ENCODE data around the gene LYPD6B. TPM values are rescaled to one million over a fixed set of nuclear protein-coding genes. Genes with fewer than 3 reads are reported as not detected.

The LYPD6B gene
- total and polyA plus RNA-seq, 2 donors (not counting 3 experiments of a cell fraction or from before 2014, with no cell fraction given) = not detected

- intact Hi-C loops (cut with micrococcal nuclease) (no loop called here), dilution Hi-C loops (cut with MboI; ENCODE audit: extremely low pct_ligation_motif_present, low sequenced_read_pairs) (no loop called here)
- Histone ChIP-seq H3K27ac (ENCODE audit: insufficient read depth, low read depth, low read length) (no peak overlapping the region), H2AFZ (ENCODE audit: low read depth, low read length) (no peak overlapping the region), H4K20me1 (replicated peaks; ENCODE audit: control insufficient read depth, extremely low read depth, insufficient read depth, low read length) (no peaks in the 10 kb centered on the region), H3K9me3 (replicated peaks; ENCODE audit: control insufficient read depth, insufficient read depth, low read length) (no peaks in the 10 kb centered on the region), H3K4me1 (ENCODE audit: control insufficient read depth, extremely low read depth, insufficient read depth, low read length) (no peaks in the 10 kb centered on the region), H3K79me2 (ENCODE audit: control insufficient read depth, insufficient read depth, low read length) (no peaks in the 10 kb centered on the region), H3K4me3 (replicated peaks in 1 of 3; ENCODE audit: insufficient read depth in 1 of 3, low read depth in 1 of 3, low read length in 3 of 3) (no peak overlapping the region), H3K9me1 (replicated peaks; ENCODE audit: control insufficient read depth, extremely low read depth, insufficient read depth, low read length) (no peaks in the 10 kb centered on the region), H3K36me3 (ENCODE audit: control insufficient read depth in 2 of 2, extremely low read depth in 1 of 2, insufficient read depth in 2 of 2, low read length in 2 of 2) (no peaks in the 10 kb centered on the region), H3K9ac (replicated peaks; ENCODE audit: extremely low read depth, insufficient read depth, low read length) (no peak overlapping the region), H3K4me2 (ENCODE audit: insufficient read depth, low read length) (no peak overlapping the region), H3K27me3 (ENCODE audit: control insufficient read depth in 2 of 2, insufficient read depth in 2 of 2, low read length in 2 of 2) (peaks cover 22% of the 10 kb centered on the region in 2 experiments)
- TF ChIP-seq EZH2 (IDR thresholded peaks at IDR 0.05; ENCODE audit: borderline replicate concordance, low read depth, low read length, severe bottlenecking) = peak; percentile 6
- TF ChIP-seq, protein P1, sequence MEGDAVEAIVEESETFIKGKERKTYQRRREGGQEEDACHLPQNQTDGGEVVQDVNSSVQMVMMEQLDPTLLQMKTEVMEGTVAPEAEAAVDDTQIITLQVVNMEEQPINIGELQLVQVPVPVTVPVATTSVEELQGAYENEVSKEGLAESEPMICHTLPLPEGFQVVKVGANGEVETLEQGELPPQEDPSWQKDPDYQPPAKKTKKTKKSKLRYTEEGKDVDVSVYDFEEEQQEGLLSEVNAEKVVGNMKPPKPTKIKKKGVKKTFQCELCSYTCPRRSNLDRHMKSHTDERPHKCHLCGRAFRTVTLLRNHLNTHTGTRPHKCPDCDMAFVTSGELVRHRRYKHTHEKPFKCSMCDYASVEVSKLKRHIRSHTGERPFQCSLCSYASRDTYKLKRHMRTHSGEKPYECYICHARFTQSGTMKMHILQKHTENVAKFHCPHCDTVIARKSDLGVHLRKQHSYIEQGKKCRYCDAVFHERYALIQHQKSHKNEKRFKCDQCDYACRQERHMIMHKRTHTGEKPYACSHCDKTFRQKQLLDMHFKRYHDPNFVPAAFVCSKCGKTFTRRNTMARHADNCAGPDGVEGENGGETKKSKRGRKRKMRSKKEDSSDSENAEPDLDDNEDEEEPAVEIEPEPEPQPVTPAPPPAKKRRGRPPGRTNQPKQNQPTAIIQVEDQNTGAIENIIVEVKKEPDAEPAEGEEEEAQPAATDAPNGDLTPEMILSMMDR (IDR thresholded peaks at IDR 0.05; ENCODE audit: extremely low read depth in 1 of 2, insufficient read depth in 1 of 2, low read depth in 1 of 2, low read length in 2 of 2) = peak; percentile 37 to 43
- TF ChIP-seq GATA2 (IDR thresholded peaks at IDR 0.05; ENCODE audit: insufficient read depth, insufficient read length, low read depth, low read length) = no peak
- no peak for TF ChIP-seq FOS (IDR thresholded peaks at IDR 0.05; ENCODE audit: borderline replicate concordance, insufficient read depth, low read length)
- no peak for TF ChIP-seq POLR2A (IDR thresholded peaks at IDR 0.05; ENCODE audit: low read depth, low read length)
- no TSS peak for BruUV-seq (replicated peaks)
- FAIRE-seq (peak; percentile 62), DNase-seq (ENCODE audit: low read depth, low spot score) (peak; percentile 14)
- CTCF ChIA-PET = interaction anchor here (1.1 to 1.4 kb wide), 3 partner anchors 21 to 521 kb away, joined by 3 to 11 read pairs (median 5); no protein-coding TSS in a partner anchor
- POLR2A ChIA-PET = no interaction called here
Observed at GRCh38 chr2:149040451-149040850, 2.0 kb downstream of the LYPD6B start.

GRCh38 chr2:149041482-149041881 is 3.0 kb downstream of the LYPD6B start:
- Histone ChIP-seq H3K9me1 (replicated peaks; ENCODE audit: control insufficient read depth, extremely low read depth, insufficient read depth, low read length) (no peaks in the 10 kb centered on the region), H3K36me3 (ENCODE audit: control insufficient read depth in 2 of 2, extremely low read depth in 1 of 2, insufficient read depth in 2 of 2, low read length in 2 of 2) (no peaks in the 10 kb centered on the region), H3K27me3 (ENCODE audit: control insufficient read depth in 2 of 2, insufficient read depth in 2 of 2, low read length in 2 of 2) (peaks cover 22% of the 10 kb centered on the region in 2 experiments), H3K27ac (ENCODE audit: insufficient read depth, low read depth, low read length) (no peak overlapping the region), H4K20me1 (replicated peaks; ENCODE audit: control insufficient read depth, extremely low read depth, insufficient read depth, low read length) (no peaks in the 10 kb centered on the region), H3K9ac (replicated peaks; ENCODE audit: extremely low read depth, insufficient read depth, low read length) (no peak overlapping the region), H3K79me2 (ENCODE audit: control insufficient read depth, insufficient read depth, low read length) (no peaks in the 10 kb centered on the region), H3K4me3 (replicated peaks in 1 of 3; ENCODE audit: insufficient read depth in 1 of 3, low read depth in 1 of 3, low read length in 3 of 3) (no peak overlapping the region), H3K4me1 (ENCODE audit: control insufficient read depth, extremely low read depth, insufficient read depth, low read length) (no peaks in the 10 kb centered on the region), H2AFZ (ENCODE audit: low read depth, low read length) (no peak overlapping the region), H3K4me2 (ENCODE audit: insufficient read depth, low read length) (no peak overlapping the region), H3K9me3 (replicated peaks; ENCODE audit: control insufficient read depth, insufficient read depth, low read length) (no peaks in the 10 kb centered on the region)
- FAIRE-seq = no peak
- TF ChIP-seq, protein P2, sequence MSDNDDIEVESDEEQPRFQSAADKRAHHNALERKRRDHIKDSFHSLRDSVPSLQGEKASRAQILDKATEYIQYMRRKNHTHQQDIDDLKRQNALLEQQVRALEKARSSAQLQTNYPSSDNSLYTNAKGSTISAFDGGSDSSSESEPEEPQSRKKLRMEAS (IDR thresholded peaks at IDR 0.05; ENCODE audit: insufficient read depth, insufficient read length) = no peak
- no peak for TF ChIP-seq POLR2AphosphoS5 (IDR thresholded peaks at IDR 0.05; ENCODE audit: insufficient read depth, low read depth, low read length)
- TF ChIP-seq GATA2 (IDR thresholded peaks at IDR 0.05; ENCODE audit: insufficient read depth, insufficient read length, low read depth, low read length) = no peak
- no peak for TF ChIP-seq MYC (IDR thresholded peaks at IDR 0.05; ENCODE audit: low read depth, low read length)
- TF ChIP-seq EZH2 (IDR thresholded peaks at IDR 0.05; ENCODE audit: borderline replicate concordance, low read depth, low read length, severe bottlenecking) = no peak
- no peak for TF ChIP-seq JUN (IDR thresholded peaks at IDR 0.05; ENCODE audit: borderline replicate concordance, insufficient read depth, insufficient read length, low read depth)
- TF ChIP-seq POLR2A (IDR thresholded peaks at IDR 0.05; ENCODE audit: low read depth, low read length) = no peak
- ChIA-PET CTCF (interaction anchor here (0.6 to 1.4 kb wide), 6 partner anchors 11 to 520 kb away, joined by 3 to 11 read pairs (median 5); no protein-coding TSS in a partner anchor), POLR2A (no interaction called here)
- dilution Hi-C loops (cut with MboI; ENCODE audit: extremely low pct_ligation_motif_present, low sequenced_read_pairs) (no loop called here), intact Hi-C loops (cut with micrococcal nuclease) (no loop called here)
- no peak for DNase-seq (ENCODE audit: low read depth, low spot score)
- no TSS peak for BruUV-seq (replicated peaks)

Data from endothelial cell of umbilical vein (primary cell).